ENCODE data around the gene POC1B.

DNA sequence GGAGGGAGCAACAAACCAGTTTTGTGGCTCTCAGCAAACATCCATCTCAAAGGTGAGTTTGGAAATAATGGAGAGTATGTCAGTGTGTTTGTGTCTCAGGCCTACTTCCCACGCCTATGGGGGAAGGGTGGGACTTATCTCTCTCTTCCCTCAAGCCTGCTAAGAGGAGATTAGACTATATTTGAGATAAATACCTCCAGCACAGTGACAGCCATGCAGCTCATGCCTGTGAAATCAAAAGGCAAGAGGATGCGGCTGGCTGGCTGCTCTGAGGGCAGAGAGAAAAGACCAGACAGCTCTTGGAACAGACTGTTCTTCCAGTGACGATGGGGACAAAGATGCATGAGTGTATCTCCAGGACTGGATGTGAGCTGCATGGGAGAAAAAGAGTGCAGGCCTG, 14.7 kb upstream of the POC1B start:
- TF ChIP-seq, protein P1, sequence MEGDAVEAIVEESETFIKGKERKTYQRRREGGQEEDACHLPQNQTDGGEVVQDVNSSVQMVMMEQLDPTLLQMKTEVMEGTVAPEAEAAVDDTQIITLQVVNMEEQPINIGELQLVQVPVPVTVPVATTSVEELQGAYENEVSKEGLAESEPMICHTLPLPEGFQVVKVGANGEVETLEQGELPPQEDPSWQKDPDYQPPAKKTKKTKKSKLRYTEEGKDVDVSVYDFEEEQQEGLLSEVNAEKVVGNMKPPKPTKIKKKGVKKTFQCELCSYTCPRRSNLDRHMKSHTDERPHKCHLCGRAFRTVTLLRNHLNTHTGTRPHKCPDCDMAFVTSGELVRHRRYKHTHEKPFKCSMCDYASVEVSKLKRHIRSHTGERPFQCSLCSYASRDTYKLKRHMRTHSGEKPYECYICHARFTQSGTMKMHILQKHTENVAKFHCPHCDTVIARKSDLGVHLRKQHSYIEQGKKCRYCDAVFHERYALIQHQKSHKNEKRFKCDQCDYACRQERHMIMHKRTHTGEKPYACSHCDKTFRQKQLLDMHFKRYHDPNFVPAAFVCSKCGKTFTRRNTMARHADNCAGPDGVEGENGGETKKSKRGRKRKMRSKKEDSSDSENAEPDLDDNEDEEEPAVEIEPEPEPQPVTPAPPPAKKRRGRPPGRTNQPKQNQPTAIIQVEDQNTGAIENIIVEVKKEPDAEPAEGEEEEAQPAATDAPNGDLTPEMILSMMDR (optimal IDR thresholded peaks at IDR 0.05 in 1 of 3, IDR thresholded peaks at IDR 0.05 in 1 of 3, conservative IDR thresholded peaks at IDR 0.05 in 1 of 3; ENCODE audit: extremely low read depth in 1 of 3, insufficient read depth in 2 of 3, low read length in 3 of 3): no peak
- no peak for TF ChIP-seq EZH2 (IDR thresholded peaks at IDR 0.05; ENCODE audit: low read length)

All from keratinocyte (primary cell).